Immature natural killer cell (primary cell): ENCODE measurements around the gene KHSRP. TPM values are rescaled to one million over a fixed set of nuclear protein-coding genes. Genes with fewer than 3 reads are reported as not detected.
"Not testable (repeated sequence)": the region's sequence is repeated elsewhere in the genome, so short reads cannot be mapped to it uniquely, and the experiment has no call there.

Experiments
- DNase-seq, 3 donors: peaks; one replicate each; pipeline ENCODE4 v3.0.0; 2022; ENCODE audit warnings: mixed read lengths in 1 of 3
- H3K27ac Mint-ChIP-seq, 6 donors: one replicate each; pipeline ENCODE4 v1.8.0; 2020; ENCODE audit warnings: mixed read lengths in 6 of 6, mild to moderate bottlenecking in 5 of 6, inconsistent platforms in 4 of 6, moderate library complexity in 3 of 6
- H3K27me3 Mint-ChIP-seq, 3 donors: one replicate each; pipeline ENCODE4 v1.8.0; 2020 to 2021; ENCODE audit warnings: low read depth in 3 of 3, mild to moderate bottlenecking in 3 of 3, mixed read lengths in 3 of 3, moderate library complexity in 3 of 3, inconsistent platforms in 1 of 3
- H3K36me3 Mint-ChIP-seq, 3 donors: one replicate each; pipeline ENCODE4 v1.8.0; 2020; ENCODE audit warnings: mixed read lengths in 3 of 3, inconsistent platforms in 2 of 3, mild to moderate bottlenecking in 2 of 3
- H3K4me1 Mint-ChIP-seq, 2 donors: one replicate each; pipeline ENCODE4 v1.8.0; 2020; ENCODE audit warnings: inconsistent platforms in 2 of 2, mild to moderate bottlenecking in 2 of 2, mixed read lengths in 2 of 2, moderate library complexity in 1 of 2
- H3K4me3 Mint-ChIP-seq, 5 donors: one replicate each; pipeline ENCODE4 v1.8.0; 2020; ENCODE audit warnings: mild to moderate bottlenecking in 5 of 5, mixed read lengths in 5 of 5, inconsistent platforms in 3 of 5, moderate library complexity in 3 of 5
- H3K9me3 Mint-ChIP-seq, 6 donors: one replicate each; pipeline ENCODE4 v1.8.0; 2020; ENCODE audit warnings: mild to moderate bottlenecking in 6 of 6, mixed read lengths in 6 of 6, inconsistent platforms in 4 of 6, moderate library complexity in 3 of 6
- polyA plus RNA-seq, 3 donors: library from polyadenylated mRNA; unstranded; fragments of 300-500 nt; fragmentation: Illumina TruSeq; gene quantifications; one replicate each; pipeline ENCODE4 v1.2.3, GENCODE V29; 2021

Gene KHSRP
- polyA plus RNA-seq, 3 donors from 2014 or later: 3.9 to 15.6 (median 9.8) TPM

DNA sequence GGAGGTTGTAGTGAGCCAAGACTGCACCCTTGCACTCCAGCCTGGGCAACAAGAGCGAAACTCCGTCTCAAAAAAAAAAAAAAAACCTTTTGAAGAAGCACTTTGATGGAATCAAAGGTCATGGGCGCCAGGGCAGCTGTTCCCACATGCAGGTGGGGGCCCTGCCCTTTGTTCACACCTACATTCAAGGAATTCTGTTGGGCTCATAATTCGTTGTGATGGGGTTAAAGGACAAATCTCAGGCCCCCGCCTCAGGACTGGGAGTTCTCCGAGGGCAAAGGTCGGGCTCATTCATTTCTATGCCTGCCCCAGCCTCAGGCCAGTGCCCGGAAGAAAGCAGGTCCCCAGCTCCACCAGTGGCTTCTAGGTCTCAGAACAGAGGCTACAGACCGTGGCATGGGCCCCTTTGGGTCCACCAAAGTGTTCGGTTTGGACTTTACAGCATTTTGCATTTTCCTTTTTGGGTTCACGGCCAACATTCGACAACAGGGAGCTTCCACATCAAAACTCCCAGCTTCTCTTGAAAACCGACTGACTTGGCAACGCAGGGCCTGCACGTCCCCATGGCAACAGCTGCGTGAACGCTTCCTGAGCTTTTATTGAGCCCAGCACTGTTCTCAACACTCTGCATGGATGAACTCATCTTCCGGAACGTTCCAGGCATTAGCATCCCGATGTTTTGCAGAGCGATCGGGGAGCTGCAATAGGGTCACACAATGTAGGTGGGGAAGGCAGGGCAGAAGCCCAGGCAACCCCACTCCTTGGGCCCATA is 21.6 kb downstream of the KHSRP start:
- peaks cover 0 to 2% (median 0%) of the 10 kb centered on the region in 3 donors for H3K27me3 Mint-ChIP-seq
- H3K36me3 Mint-ChIP-seq: peaks cover 0 to 4% (median 0%) of the 10 kb centered on the region in 3 donors
- H3K9me3 Mint-ChIP-seq: no peaks in the 10 kb centered on the region
- no peak overlapping the region for H3K4me3 Mint-ChIP-seq
- H3K27ac Mint-ChIP-seq: no peak overlapping the region
- no peak for DNase-seq
- no peaks in the 10 kb centered on the region for H3K4me1 Mint-ChIP-seq

GRCh38 chr19:6402058-6402457 is 22.6 kb downstream of the KHSRP start:
- no peak for DNase-seq
- no peak overlapping the region for H3K27ac Mint-ChIP-seq
- no peaks in the 10 kb centered on the region for H3K4me1 Mint-ChIP-seq
- H3K4me3 Mint-ChIP-seq: no peak overlapping the region
- H3K9me3 Mint-ChIP-seq: no peaks in the 10 kb centered on the region
- peaks cover 0 to 4% (median 0%) of the 10 kb centered on the region in 3 donors for H3K36me3 Mint-ChIP-seq
- H3K27me3 Mint-ChIP-seq: peaks cover 0 to 2% (median 0%) of the 10 kb centered on the region in 3 donors

- DNase-seq, H3K36me3 Mint-ChIP-seq, H3K4me1 Mint-ChIP-seq, H3K9me3 Mint-ChIP-seq, H3K27me3 Mint-ChIP-seq, H3K4me3 Mint-ChIP-seq, H3K27ac Mint-ChIP-seq: not testable (repeated sequence)
Observed at GRCh38 chr19:6400062-6400944, 24.3 kb downstream of the KHSRP start.

GRCh38 chr19:6396305-6396704 is 28.3 kb downstream of the KHSRP start:
- DNase-seq: no peak
- H3K9me3 Mint-ChIP-seq: no peaks in the 10 kb centered on the region
- H3K36me3 Mint-ChIP-seq: no peaks in the 10 kb centered on the region
- no peak overlapping the region for H3K4me3 Mint-ChIP-seq
- no peak overlapping the region for H3K27ac Mint-ChIP-seq
- peaks cover 24 to 26% of the 10 kb centered on the region in 2 donors for H3K4me1 Mint-ChIP-seq
- H3K27me3 Mint-ChIP-seq: peaks cover 9 to 11% (median 10%) of the 10 kb centered on the region in 3 donors

- peak overlapping the region; percentile 57 to 98 (median 85) for H3K27ac Mint-ChIP-seq
- H3K9me3 Mint-ChIP-seq: no peaks in the 10 kb centered on the region
- peak overlapping the region; percentile 58 to 98 (median 97) for H3K4me3 Mint-ChIP-seq
- peaks cover 8 to 11% (median 9%) of the 10 kb centered on the region in 3 donors for H3K27me3 Mint-ChIP-seq
- no peak for DNase-seq
- H3K36me3 Mint-ChIP-seq: peaks cover 0 to 4% (median 0%) of the 10 kb centered on the region in 3 donors
- H3K4me1 Mint-ChIP-seq: peaks cover 29 to 30% of the 10 kb centered on the region in 2 donors
Observed at GRCh38 chr19:6394831-6395230, 29.8 kb downstream of the KHSRP start.

DNA sequence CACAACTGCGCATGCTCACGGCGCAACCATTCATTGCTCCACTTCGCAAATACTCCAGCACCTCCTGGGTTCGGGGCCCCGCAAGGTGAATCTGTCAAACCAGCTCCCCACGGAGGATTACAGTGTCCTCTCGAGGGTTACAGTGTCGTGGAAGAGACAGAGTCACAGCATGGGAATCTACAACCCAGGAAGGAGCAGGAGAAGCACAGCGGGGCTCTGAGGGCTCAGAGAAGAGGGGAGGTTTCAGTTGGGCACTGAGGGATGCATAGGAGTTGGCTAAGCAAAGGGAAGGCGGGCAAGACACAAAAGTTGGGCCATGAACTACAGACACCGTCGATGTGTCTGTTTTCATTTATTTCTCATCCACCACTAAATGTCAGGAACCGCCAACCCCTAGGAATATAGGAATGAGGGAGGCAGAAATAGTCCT is 30.6 kb downstream of the KHSRP start:
- Mint-ChIP-seq H3K4me3 (peak overlapping the region; percentile 95 to 98 (median 97)), H3K27me3 (peaks cover 8 to 13% (median 9%) of the 10 kb centered on the region in 3 donors), H3K9me3 (no peaks in the 10 kb centered on the region), H3K36me3 (peaks cover 0 to 4% (median 0%) of the 10 kb centered on the region in 3 donors), H3K27ac (peak overlapping the region; percentile 95 to 98 (median 97)), H3K4me1 (peaks cover 29 to 30% of the 10 kb centered on the region in 2 donors)
- DNase-seq: no peak

DNA sequence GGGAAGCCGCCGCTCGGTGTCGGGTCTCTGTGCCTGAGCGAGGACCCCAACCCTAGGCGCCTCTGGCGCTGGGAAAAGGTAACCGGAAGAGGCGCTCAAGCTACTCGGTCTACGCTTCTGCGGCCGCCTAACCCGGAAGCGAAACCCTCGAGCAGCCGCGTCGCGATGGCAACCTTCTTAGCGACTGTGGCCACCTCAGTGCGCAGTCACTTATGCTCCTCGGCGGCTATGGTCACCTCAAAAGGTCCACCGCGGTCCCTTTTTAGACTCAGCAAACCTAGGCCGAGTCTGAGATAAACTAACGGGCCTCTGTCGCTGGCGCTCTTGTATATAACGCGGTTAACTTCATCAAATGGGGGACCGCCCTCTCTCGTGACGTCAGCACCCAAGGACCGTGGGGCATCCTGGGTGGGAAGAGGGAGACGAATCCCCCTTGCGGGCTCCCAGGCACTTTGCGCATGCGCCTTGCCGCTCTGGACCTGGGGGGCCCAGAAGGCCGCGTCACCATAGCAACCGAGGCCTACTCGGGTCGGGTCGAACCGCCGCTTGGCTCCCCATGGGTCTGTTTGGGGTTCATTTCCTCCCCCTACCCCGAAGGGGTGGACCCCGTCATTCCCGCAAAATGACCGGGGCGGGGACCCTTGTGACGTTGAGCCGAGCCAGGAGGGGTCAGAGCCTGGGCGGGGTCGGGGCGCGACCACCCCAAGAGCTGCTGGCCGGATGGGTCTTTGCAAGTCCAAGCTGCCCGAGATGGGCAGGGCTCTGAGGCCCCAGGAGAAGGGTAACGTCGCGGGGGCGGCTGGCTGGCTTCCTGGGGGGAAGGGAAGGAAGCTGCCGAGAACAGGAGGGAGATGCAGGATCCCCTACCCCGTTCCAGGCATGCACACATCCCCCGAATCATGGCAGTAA is 31.3 kb downstream of the KHSRP start, which contains the start of gene GTF2F1:
GTF2F1 (minus strand) TSS at position 91 of the 909 bp plus-strand sequence. CDS start 169 bp downstream, outside the sequence.
- H3K4me3 Mint-ChIP-seq: peak within 1 kb of the TSS; percentile 95 to 98 (median 97)
- DNase-seq: peak; percentile 93 to 94 (median 94)
- peaks cover 8 to 13% (median 11%) of the 10 kb centered on the region in 3 donors for H3K27me3 Mint-ChIP-seq
- H3K36me3 Mint-ChIP-seq: peaks cover 0 to 7% (median 0%) of the 10 kb centered on the region in 3 donors
- no peaks in the 10 kb centered on the region for H3K9me3 Mint-ChIP-seq
- peaks cover 29 to 30% of the 10 kb centered on the region in 2 donors for H3K4me1 Mint-ChIP-seq
- peak within 1 kb of the TSS; percentile 95 to 98 (median 97) for H3K27ac Mint-ChIP-seq

- H3K4me1 Mint-ChIP-seq: peaks cover 29 to 30% of the 10 kb centered on the region in 2 donors
- DNase-seq: no peak
Observed at GRCh38 chr19:6392221-6393073, 32.2 kb downstream of the KHSRP start.

GRCh38 chr19:6387372-6387771 is 37.2 kb downstream of the KHSRP start:
- peaks cover 0 to 21% (median 5%) of the 10 kb centered on the region in 3 donors for H3K36me3 Mint-ChIP-seq
- DNase-seq: no peak
- H3K4me1 Mint-ChIP-seq: peaks cover 14 to 15% of the 10 kb centered on the region in 2 donors
- peaks cover 0 to 6% (median 2%) of the 10 kb centered on the region in 3 donors for H3K27me3 Mint-ChIP-seq
- H3K27ac Mint-ChIP-seq: no peak overlapping the region
- no peak overlapping the region for H3K4me3 Mint-ChIP-seq
- H3K9me3 Mint-ChIP-seq: no peaks in the 10 kb centered on the region

More at GRCh38 chr19:6392221-6393073, 32.2 kb downstream of the KHSRP start:
- H3K27me3 Mint-ChIP-seq: peaks cover 8 to 13% (median 11%) of the 10 kb centered on the region in 3 donors
- H3K27ac Mint-ChIP-seq: peak overlapping the region; percentile 95 to 98 (median 97)
- H3K9me3 Mint-ChIP-seq: no peaks in the 10 kb centered on the region
- peaks cover 0 to 8% (median 0%) of the 10 kb centered on the region in 3 donors for H3K36me3 Mint-ChIP-seq
- H3K4me3 Mint-ChIP-seq: peak overlapping the region; percentile 95 to 98 (median 97)

- no peak for DNase-seq
- Mint-ChIP-seq H3K36me3 (peaks cover 5 to 35% (median 15%) of the 10 kb centered on the region in 3 donors), H3K27me3 (peaks cover 0 to 5% (median 4%) of the 10 kb centered on the region in 3 donors), H3K4me3 (no peak overlapping the region), H3K9me3 (no peaks in the 10 kb centered on the region), H3K27ac (no peak overlapping the region), H3K4me1 (peaks cover 0 to 4% of the 10 kb centered on the region in 2 donors)
Observed at GRCh38 chr19:6384381-6384780, 40.2 kb downstream of the KHSRP start.

DNA sequence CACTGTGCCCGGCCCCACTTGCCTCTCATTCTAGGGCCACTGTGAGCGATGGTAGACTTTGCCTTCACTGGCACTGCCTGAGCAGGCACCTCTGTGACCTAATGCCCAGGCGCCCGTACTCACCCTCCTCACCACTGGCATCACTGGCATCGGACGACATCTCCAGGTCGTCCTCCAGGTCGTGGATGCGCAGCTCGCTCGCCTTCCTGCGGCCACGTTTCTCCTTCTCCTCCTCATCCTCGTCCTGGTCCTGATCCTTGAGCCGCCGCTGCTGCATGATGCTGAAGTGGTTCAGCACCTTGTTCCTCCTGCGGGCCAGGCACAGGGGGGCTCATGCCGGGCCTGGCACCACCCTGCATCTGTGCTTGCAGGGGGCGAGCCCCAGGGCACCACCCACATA is 41.4 kb downstream of the KHSRP start:
- Mint-ChIP-seq H3K27me3 (peaks cover 0 to 3% (median 3%) of the 10 kb centered on the region in 3 donors), H3K4me3 (no peak overlapping the region), H3K4me1 (peaks cover 0 to 4% of the 10 kb centered on the region in 2 donors), H3K9me3 (no peaks in the 10 kb centered on the region), H3K36me3 (peaks cover 5 to 37% (median 18%) of the 10 kb centered on the region in 3 donors), H3K27ac (no peak overlapping the region)
- no peak for DNase-seq
